DMS114 treated with DMSO at 0.1 percent for 48 hours (cell line): ENCODE measurements around the gene C6orf89.
"Not testable (repeated sequence)": the region's sequence is repeated elsewhere in the genome, so short reads cannot be mapped to it uniquely, and the experiment has no call there.

Experiments used
- DNase-seq: peaks from one replicate; lab custom pipeline; 2025; ENCODE audit not compliant: unreplicated experiment; lab: John Stamatoyannopoulos, UW

The C6orf89 gene

GRCh38 chr6:36886950-36887618, 1.3 kb downstream of the C6orf89 start:
- no peak for DNase-seq

GRCh38 chr6:36888115-36888643, 2.4 kb downstream of the C6orf89 start:
- DNase-seq, result no peak

GRCh38 chr6:36888654-36889481, 3.1 kb downstream of the C6orf89 start:
- DNase-seq, result no peak

GRCh38 chr6:36890112-36890663, 4.4 kb downstream of the C6orf89 start:
- DNase-seq, result no peak

- DNase-seq, result not testable (repeated sequence)
Observed at GRCh38 chr6:36891153-36891552, 5.4 kb downstream of the C6orf89 start.

- DNase-seq, result no peak
Observed at GRCh38 chr6:36893976-36894932, 8.5 kb downstream of the C6orf89 start.

- DNase-seq, result no peak
Observed at GRCh38 chr6:36897609-36898008, 11.9 kb downstream of the C6orf89 start.

GRCh38 chr6:36904114-36904513, 18.4 kb downstream of the C6orf89 start:
- no peak for DNase-seq

- no peak for DNase-seq
Observed at GRCh38 chr6:36904851-36905393, 19.2 kb downstream of the C6orf89 start.

- no peak for DNase-seq
Observed at GRCh38 chr6:36906539-36907325, 21.0 kb downstream of the C6orf89 start.

- no peak for DNase-seq
Observed at GRCh38 chr6:36907781-36908180, 22.0 kb downstream of the C6orf89 start.

- DNase-seq, result no peak
Observed at GRCh38 chr6:36908747-36909146, 23.0 kb downstream of the C6orf89 start.

GRCh38 chr6:36912030-36912454, 26.3 kb downstream of the C6orf89 start:
- no peak for DNase-seq

GRCh38 chr6:36912586-36912985, 26.8 kb downstream of the C6orf89 start:
- DNase-seq, result no peak

- DNase-seq, result no peak
Observed at GRCh38 chr6:36913082-36913481, 27.3 kb downstream of the C6orf89 start.

GRCh38 chr6:36914227-36914794, 28.6 kb downstream of the C6orf89 start:
- DNase-seq, result no peak

- no peak for DNase-seq
Observed at GRCh38 chr6:36915599-36915998, 29.8 kb downstream of the C6orf89 start.

GRCh38 chr6:36916126-36916525, 30.4 kb downstream of the C6orf89 start:
- no peak for DNase-seq

GRCh38 chr6:36917541-36918193, 31.9 kb downstream of the C6orf89 start:
- no peak for DNase-seq
